ENCODE results near the gene PIANP. TPM values are rescaled to one million over a fixed set of nuclear protein-coding genes. Genes with fewer than 3 reads are reported as not detected.
"Not testable (repeated sequence)": the region's sequence is repeated elsewhere in the genome, so short reads cannot be mapped to it uniquely, and the experiment has no call there.

Gene PIANP, protein sequence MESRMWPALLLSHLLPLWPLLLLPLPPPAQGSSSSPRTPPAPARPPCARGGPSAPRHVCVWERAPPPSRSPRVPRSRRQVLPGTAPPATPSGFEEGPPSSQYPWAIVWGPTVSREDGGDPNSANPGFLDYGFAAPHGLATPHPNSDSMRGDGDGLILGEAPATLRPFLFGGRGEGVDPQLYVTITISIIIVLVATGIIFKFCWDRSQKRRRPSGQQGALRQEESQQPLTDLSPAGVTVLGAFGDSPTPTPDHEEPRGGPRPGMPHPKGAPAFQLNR
- 1.6 TPM for total RNA-seq

DNA sequence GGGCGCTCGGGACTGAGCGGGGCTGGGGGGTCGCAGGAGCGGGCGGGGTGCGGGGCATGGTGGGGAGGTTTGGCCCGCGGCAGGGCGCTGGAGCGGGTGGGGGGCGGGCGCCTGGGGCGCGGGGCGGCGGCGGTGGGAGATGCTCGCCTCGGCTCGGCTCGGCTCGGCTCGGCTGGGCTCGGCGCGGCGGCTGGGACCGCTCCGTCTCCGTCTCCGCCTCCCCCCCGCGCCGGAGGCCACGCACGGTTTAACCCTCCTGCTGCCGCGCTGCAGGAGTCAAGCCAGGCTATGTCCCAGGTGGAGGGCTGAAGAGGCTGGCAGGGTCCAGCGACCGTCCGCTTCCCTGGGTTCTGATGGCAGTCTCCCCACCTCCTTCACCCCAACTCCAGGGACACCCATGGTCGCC is at the start of gene PIANP:
TSS of gene PIANP (minus strand) at position 170 of the 406 bp plus-strand sequence. CDS start 2,754 bp downstream, outside the sequence.
- DNase-seq, result peak; percentile 76

- DNase-seq, result no peak
Measured at GRCh38 chr12:6748761-6749160, 48.1 kb upstream of the PIANP start.

DNA sequence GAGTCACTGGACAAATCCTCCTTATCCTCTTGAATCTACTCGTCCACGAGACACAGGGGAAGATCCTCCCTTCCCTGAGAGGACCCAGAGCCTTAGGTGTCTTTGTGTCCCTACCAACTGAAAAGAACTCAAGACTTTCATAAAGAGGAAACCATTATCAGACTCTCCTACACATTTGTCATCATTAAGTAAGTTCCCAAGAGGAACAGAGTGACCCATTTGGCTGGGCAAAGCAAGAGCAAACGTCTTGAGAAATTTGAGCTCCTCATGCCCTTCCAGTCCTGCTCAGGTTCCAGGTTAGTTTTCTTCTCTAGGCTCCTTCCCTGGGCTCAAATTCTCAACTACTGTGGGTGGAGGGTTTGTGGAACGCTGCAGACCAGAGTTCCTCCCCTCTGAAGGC is 46.6 kb upstream of the PIANP start:
- no peak for DNase-seq

DNA sequence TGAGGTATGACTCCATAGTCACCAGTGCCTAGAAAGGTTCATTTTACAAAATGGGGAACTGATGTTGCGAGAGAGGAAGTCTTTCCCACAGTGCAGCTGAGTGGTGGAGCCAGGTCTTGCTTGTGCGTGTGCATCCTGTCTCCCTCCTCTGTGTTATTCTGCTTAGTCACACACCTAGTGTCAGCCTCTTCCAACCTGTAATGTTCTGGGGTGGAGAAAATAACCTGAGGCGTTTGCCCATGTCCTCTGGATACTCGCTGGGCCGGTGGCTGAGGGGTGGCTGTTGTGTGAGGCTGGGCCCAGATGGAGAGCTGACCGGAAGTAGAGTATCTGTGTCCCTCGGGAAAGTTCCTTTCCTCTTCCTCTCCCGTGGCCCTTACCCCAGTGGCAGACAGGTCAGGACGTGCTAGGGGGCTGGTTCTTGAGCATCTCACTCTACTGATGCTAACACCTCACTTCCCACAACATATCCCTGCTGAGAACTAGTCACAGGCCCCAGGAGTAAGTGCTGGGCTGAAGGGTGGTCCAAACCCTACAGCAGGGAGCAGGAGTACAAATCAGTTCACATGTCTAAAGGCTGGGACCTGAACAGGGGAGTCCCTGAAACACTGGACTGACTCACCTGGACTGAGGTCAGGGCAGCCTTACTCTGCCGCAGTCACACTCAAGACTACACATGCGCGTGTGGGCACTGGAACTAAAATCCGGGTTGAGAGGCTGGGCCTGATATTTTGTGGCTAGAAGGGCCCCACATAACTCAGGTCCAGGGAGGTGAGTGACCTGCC is 45.3 kb upstream of the PIANP start:
- no peak for DNase-seq

DNA sequence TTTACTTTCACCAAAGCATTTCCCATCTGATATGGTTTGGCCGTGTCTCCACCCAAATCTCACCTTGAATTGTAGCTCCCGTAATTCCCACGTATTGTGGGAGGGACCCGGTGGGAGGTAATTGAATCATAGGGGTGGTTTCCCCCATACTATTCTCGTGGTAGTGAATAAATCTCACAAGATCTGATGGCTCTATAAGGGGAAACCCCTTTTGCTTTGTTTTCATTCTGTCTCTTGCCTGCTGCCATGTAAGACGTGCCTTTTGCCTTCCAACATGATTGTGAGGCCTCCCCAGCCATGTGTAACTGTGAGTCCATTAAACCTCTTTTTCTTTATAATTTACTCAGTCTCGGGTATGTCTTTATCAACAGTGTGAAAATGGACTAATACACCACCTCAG is 42.7 kb upstream of the PIANP start:
- DNase-seq, result not testable (repeated sequence)

- DNase-seq, result no peak
Measured at GRCh38 chr12:6742834-6743233, 42.2 kb upstream of the PIANP start.

DNA sequence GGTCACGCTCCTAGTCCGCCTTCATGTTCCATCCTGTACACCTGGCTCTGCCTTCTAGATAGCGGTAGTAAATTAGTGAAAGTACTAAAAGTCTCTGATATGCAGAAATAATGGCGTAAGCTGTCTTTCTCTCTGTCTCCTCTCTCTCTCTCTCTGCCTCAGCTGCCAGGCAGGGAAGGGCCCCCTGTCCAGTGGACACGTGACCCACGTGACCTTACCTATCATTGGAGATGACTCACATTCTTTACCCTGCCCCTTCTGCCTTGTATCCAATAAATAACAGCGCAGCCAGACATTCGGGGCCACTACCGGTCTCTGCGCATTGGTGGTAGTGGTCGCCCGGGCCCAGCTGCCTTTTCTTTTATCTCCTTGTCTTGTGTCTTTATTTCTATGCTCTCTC is 41.5 kb upstream of the PIANP start:
- not testable (repeated sequence) for DNase-seq

DNA sequence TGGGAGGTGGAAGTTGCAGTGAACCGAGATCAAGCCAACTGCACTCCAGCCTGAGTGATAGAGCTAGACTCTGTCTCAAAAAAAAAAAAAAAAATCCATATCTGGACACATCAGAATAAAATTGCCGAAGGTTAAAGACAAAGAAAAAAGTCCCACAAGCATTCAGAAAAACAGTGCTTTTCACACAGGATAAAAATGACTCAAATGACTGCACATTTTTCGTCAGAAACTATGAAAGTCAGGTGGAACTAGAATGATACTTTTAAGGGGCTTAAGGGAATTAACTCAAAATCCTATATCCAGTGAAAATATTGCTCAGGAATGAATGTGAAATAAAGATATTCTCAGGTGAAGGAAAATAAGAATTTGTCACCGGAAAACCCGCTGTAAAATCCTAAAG is 36.1 kb upstream of the PIANP start:
- no peak for DNase-seq

- peak; percentile 78 for DNase-seq
Measured at GRCh38 chr12:6735448-6736191, 35.0 kb upstream of the PIANP start.

DNA sequence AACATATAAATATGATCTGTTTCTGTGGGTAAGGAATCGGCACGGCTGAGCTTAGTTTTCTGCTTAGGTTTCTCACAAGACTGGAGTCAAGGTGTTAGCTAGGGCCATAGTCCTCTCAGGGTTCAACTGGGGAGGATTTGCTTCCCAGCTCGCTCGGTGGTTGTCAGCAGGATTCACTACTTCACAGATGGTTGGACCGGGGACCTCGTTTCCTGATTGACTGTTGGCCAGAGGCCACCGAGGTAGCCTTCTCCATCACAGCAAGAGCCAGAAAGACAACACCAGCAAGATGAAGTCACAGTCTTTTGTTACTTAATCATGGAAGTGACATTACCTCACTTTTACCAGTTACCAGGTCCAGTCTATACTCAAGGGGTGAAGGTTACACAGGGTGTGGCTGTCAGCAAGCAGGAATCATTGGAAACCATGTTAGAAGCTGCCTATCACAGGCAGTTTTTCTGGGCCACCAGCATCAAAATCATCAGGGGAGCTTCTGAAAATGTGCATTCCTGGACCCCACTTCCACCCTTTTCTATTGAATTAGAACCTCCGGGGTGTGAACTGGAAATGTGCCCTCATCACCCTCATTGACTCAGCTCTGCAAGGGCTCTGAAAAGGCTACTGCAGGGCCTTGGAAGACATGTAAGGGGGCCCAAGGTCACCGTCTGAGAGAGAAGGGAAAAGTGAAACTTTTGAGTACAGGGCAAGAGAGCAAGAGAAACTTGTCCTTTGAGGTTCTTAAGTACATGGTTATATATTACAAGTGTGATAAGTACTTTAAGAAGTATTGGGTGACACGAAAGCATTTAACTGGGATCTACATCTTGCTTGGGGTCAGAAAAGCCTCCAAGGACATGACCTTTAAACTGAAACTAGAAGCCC is 34.1 kb upstream of the PIANP start:
- no peak for DNase-seq

DNA sequence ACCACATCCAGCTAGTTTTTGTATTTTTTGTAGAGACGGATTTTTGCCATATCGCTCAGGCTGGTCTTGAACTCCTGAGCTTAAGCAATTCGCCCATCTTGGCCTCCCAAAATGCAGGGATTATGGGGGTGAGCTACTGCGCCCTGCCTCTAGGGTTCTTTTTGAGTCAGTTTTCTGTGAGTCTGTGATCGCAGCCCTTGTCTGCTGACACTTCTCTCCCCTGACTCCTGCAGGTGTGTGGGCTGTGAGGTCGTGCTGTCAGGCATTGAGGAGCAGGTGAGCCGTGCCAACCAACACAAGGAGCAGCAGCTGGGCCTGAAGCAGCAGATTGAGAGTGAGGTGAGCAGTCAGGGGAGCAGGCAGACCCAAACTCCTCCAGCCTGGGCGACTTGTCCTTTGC is 29.6 kb upstream of the PIANP start:
- no peak for DNase-seq

DNA sequence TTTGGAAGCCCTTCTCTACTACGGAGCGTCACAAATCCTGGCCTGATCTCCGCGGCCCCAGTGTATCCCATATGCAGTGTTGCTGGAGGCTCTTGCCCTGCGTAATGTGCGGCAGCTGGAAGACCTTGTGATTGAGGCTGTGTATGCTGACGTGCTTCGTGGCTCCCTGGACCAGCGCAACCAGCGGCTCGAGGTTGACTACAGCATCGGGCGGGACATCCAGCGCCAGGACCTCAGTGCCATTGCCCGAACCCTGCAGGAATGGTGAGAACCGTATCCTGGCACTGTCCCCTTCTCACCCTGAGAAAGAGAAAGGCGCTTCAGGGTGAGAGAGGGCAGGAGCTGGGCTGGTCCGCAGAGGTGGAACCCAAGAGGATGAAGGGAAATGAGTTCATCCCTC is 28.6 kb upstream of the PIANP start:
- DNase-seq, result no peak

GRCh38 chr12:6725350-6725749 is 24.7 kb upstream of the PIANP start:
- DNase-seq, result no peak

- DNase-seq, result no peak
Measured at GRCh38 chr12:6724409-6724797, 23.8 kb upstream of the PIANP start.

GRCh38 chr12:6723607-6724408 is 23.2 kb upstream of the PIANP start, which contains the start of gene COPS7A:
TSS of gene COPS7A (plus strand) at chr12:6724046. CDS start at chr12:6724657, 611 bp downstream.
- peak; percentile 99 for DNase-seq

DNA sequence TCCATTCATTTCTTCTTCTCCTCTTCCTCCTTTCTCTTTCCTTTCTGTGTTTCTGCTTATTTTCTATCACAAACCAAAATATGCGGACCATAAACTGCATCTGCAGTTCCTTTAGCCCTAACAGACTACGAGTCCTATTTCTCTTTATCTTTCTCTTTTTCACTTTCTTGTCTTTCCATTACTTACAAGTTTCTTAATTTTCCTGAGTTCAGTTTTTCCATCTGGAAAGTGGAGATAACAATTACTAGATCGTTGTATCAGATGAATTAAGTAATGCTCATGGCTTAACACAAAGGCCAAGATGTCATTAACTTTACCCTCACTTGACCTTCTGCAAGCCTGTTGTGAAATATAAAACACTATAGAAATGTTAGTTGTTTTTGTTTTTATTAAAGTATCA is 22.2 kb upstream of the PIANP start:
- DNase-seq, result no peak

GRCh38 chr12:6716874-6717437 is 16.3 kb upstream of the PIANP start:
- no peak for DNase-seq

DNA sequence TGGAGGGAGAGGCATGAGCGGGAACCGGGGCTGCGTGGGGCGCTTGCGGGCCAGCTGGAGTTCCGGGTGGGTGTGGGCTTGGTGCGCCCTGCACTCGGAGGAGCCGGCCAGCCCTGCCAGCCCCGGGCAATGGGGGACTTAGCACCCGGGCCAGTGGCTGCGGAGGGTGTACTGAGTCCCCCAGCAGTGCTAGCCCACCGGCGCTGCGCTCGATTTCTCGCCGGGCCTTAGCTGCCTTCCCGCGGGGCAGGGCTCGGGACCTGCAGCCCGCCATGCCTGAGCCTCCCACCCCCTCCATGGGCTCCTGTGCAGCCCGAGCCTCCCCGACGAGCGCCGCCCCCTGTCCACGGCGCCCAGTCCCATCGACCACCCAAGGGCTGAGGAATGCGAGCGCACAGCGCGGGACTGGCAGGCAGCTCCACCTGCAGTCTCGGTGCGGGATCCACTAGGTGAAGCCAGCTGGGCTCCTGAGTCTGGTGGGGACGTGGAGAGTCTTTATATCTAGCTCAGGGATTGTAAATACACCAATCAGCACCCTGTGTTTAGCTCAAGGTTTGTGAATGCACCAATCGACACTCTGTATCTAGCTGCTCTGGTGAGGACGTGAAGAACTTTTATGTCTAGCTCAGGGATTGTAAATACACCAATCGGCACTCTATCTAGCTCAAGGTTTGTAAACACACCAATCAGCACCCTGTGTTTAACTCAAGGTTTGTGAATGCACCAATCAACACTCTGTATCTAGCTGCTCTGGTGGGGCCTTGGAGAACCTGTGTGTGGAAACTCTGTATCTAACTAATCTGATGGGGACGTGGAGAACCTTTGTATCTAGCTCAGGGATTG is 15.6 kb upstream of the PIANP start:
- not testable (repeated sequence) for DNase-seq

- no peak for DNase-seq
Measured at GRCh38 chr12:6708960-6709394, 8.4 kb upstream of the PIANP start.

DNA sequence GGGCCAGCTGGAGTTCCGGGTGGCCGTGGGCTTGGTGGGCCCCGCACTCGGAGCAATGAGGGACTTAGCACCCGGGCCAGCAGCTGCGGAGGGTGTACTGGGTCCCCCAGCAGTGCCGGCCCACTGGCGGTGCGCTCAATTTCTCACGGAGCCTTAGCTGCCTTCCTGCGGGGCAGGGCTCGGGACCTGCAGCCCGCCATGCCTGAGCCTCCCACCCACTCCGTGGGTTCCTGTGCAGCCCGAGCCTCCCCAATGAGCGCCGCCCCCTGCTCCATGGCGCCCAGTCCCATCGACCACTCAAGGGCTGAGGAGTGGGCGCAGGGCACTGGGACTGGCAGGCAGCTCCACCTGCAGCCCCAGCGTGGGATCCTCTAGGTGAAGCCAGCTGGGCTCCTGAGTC is 7.7 kb upstream of the PIANP start:
- not testable (repeated sequence) for DNase-seq
